ENCODE data around the gene BICRAL. TPM values are rescaled to one million over a fixed set of nuclear protein-coding genes. Genes with fewer than 3 reads are reported as not detected.

The BICRAL gene
- total RNA-seq, 3 donors from 2014 or later (not counting 1 experiment from before 2014, with no cell fraction given) = 31.1 to 43.4 (median 37.1) TPM

DNA sequence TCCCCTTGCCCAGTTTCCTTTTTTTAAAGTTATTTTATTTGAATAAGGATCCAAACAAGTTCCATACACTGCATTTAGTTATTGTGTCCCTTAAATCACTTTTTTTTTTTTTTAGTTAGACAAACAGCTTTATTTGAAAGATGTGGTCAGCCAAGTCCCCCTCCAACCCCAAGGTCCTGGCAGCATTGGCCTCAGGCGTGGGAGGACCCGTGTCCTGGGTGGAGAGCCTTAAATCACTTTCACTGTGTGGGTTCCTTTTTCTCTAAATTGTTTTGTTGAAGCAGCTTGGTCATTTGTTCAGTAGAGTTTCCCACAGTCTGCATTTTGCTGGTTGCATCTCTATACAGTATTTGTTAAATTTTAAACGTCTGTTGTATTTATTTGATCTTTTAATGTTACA, 30.8 kb upstream of the BICRAL start:
- Mint-ChIP-seq H3K27me3 (ENCODE audit: low read depth in 2 of 2) (no peaks in the 10 kb centered on the region), H3K27ac (no peak overlapping the region), H3K4me1 (peaks cover 16 to 33% of the 10 kb centered on the region in 2 donors), H3K4me3 (no peak overlapping the region), H3K36me3 (peaks cover under 1% of the 10 kb centered on the region), H3K9me3 (no peaks in the 10 kb centered on the region)
- TF ChIP-seq, protein P1, sequence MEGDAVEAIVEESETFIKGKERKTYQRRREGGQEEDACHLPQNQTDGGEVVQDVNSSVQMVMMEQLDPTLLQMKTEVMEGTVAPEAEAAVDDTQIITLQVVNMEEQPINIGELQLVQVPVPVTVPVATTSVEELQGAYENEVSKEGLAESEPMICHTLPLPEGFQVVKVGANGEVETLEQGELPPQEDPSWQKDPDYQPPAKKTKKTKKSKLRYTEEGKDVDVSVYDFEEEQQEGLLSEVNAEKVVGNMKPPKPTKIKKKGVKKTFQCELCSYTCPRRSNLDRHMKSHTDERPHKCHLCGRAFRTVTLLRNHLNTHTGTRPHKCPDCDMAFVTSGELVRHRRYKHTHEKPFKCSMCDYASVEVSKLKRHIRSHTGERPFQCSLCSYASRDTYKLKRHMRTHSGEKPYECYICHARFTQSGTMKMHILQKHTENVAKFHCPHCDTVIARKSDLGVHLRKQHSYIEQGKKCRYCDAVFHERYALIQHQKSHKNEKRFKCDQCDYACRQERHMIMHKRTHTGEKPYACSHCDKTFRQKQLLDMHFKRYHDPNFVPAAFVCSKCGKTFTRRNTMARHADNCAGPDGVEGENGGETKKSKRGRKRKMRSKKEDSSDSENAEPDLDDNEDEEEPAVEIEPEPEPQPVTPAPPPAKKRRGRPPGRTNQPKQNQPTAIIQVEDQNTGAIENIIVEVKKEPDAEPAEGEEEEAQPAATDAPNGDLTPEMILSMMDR (IDR thresholded peaks at IDR 0.05) = no peak
- 83% methylated on average over 3 of the region's 3 CpGs for WGBS (ENCODE audit: insufficient coverage)
- Histone ChIP-seq H3K4me1 (ENCODE audit: control insufficient read depth, insufficient read depth, low read length) (peaks cover 19% of the 10 kb centered on the region), H3K4me3 (ENCODE audit: low read length) (no peak overlapping the region), H3K9me3 (ENCODE audit: control insufficient read depth, insufficient read depth, low read length) (no peaks in the 10 kb centered on the region), H3K27me3 (ENCODE audit: control insufficient read depth, insufficient read depth, low read length) (no peaks in the 10 kb centered on the region), H3K27ac (ENCODE audit: low read length) (no peak overlapping the region), H3K36me3 (ENCODE audit: control insufficient read depth, insufficient read depth, low read length) (no peaks in the 10 kb centered on the region)
- DNase-seq (no peak), ATAC-seq (no peak)
- intact Hi-C loops (cut with micrococcal nuclease) = no loop called here

DNA sequence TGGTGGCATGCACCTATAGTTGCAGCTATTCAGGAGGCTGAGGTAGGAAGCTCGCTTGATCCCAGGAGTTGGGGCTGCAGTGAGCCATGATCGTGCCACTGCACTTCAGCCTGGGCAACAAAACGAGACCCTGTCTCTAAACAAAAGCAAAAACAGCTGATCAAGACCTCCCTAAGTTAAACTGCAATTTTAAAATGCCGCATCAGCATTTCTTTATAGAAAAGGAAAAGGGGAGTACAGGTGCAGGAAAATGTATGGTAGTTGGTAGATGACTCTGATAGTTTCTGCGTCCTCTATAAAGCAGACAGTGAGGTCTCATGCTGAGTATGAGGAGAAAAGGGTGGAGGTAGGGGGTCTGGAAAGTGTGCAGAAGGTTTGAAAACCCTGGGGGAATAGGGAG, 27.1 kb upstream of the BICRAL start:
- H3K4me3 ChIP-seq (ENCODE audit: low read length) = no peak overlapping the region
- H3K36me3 Mint-ChIP-seq = no peaks in the 10 kb centered on the region
- 98% methylated on average over 4 of the region's 5 CpGs for WGBS (ENCODE audit: insufficient coverage)

DNA sequence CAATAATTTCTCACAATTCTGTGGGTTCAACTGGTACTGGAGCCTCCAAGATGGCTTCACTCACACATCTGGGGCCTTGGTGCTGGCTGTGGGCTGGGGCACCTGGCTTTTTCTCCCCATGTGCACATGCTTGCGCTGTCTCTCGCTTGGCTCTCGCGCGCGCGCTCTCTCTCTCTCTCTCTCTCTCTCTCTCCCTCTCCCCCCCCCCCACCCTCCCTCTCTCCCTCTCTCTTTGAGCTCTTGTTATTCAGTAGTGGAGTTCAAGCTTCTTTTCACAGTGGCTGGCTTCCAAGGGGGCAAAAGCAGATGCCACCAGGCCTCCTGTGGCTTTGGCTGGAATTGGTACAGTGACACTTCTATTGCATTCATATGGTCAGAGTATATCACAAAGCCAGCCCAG, 25.1 kb upstream of the BICRAL start:
- no peaks in the 10 kb centered on the region for H3K27me3 ChIP-seq (ENCODE audit: control insufficient read depth, insufficient read depth, low read length)
- no peak overlapping the region for H3K4me3 Mint-ChIP-seq
- intact Hi-C loops (cut with micrococcal nuclease) = no loop called here
- H3K27ac ChIP-seq (ENCODE audit: low read length) = no peak overlapping the region
- no peak for ATAC-seq
- no peaks in the 10 kb centered on the region for H3K4me1 ChIP-seq (ENCODE audit: control insufficient read depth, insufficient read depth, low read length)
- H3K9me3 Mint-ChIP-seq = no peaks in the 10 kb centered on the region
- WGBS (ENCODE audit: insufficient coverage) = no CpG with 5 or more reads among the region's 7 CpGs
- H3K27me3 Mint-ChIP-seq (ENCODE audit: low read depth in 2 of 2) = no peaks in the 10 kb centered on the region
- no peaks in the 10 kb centered on the region for H3K36me3 Mint-ChIP-seq
- DNase-seq = no peak
- no peak overlapping the region for H3K4me3 ChIP-seq (ENCODE audit: low read length)
- H3K4me1 Mint-ChIP-seq = peaks cover 0 to 29% of the 10 kb centered on the region in 2 donors
- H3K36me3 ChIP-seq (ENCODE audit: control insufficient read depth, insufficient read depth, low read length) = peaks cover 2% of the 10 kb centered on the region
- TF ChIP-seq, protein P1 (IDR thresholded peaks at IDR 0.05) = no peak
- no peak overlapping the region for H3K27ac Mint-ChIP-seq
- H3K9me3 ChIP-seq (ENCODE audit: control insufficient read depth, insufficient read depth, low read length) = no peaks in the 10 kb centered on the region

More for the DNA sequence above, 27.1 kb upstream of the BICRAL start:
- Mint-ChIP-seq H3K4me1 (peaks cover 0 to 29% of the 10 kb centered on the region in 2 donors), H3K9me3 (no peaks in the 10 kb centered on the region), H3K4me3 (no peak overlapping the region), H3K27me3 (ENCODE audit: low read depth in 2 of 2) (no peaks in the 10 kb centered on the region), H3K27ac (no peak overlapping the region)
- peaks cover 7% of the 10 kb centered on the region for H3K4me1 ChIP-seq (ENCODE audit: control insufficient read depth, insufficient read depth, low read length)
- no peak for DNase-seq
- no peaks in the 10 kb centered on the region for H3K27me3 ChIP-seq (ENCODE audit: control insufficient read depth, insufficient read depth, low read length)
- intact Hi-C loops (cut with micrococcal nuclease) = no loop called here
- TF ChIP-seq, protein P1 (IDR thresholded peaks at IDR 0.05) = no peak
- no peaks in the 10 kb centered on the region for H3K9me3 ChIP-seq (ENCODE audit: control insufficient read depth, insufficient read depth, low read length)
- no peak for ATAC-seq
- no peak overlapping the region for H3K27ac ChIP-seq (ENCODE audit: low read length)
- H3K36me3 ChIP-seq (ENCODE audit: control insufficient read depth, insufficient read depth, low read length) = peaks cover 2% of the 10 kb centered on the region

DNA sequence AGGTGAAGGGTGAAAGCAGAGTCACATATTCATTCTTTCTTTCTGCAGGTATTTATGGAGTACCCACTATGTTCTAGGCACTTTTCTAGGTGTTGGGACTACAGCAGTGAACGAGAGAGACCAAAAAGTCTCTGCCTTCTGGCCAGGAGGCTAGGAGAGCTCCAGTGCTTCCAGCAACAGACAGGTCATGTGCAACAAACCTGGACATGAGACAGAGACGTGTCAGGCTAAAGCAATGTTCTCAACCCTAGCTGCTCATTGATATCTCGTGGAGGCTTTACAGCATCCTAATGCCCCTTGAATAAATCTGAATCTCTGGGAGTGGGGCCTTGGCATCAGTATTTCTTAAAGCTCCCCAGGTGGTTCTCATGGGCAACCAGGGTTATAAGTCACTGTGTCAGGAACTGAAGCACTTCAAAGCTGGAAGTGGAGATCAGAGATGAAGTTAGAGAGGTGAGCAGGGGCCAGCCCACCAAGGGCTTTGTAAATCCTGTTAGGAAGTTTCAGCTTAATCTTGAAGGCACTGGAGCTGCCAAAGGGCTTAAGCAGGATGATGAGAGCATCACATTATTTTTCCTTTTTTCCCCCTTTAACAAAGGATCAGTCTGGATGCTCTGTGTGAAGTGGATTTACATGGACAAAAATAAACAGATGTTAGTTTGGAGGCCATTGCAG, 23.0 kb upstream of the BICRAL start:
- Mint-ChIP-seq H3K36me3 (no peaks in the 10 kb centered on the region), H3K9me3 (no peaks in the 10 kb centered on the region), H3K4me3 (no peak overlapping the region), H3K4me1 (peaks cover 5 to 23% of the 10 kb centered on the region in 2 donors), H3K27ac (no peak overlapping the region), H3K27me3 (ENCODE audit: low read depth in 2 of 2) (no peaks in the 10 kb centered on the region)
- H3K27me3 ChIP-seq (ENCODE audit: control insufficient read depth, insufficient read depth, low read length) = no peaks in the 10 kb centered on the region
- no peak overlapping the region for H3K4me3 ChIP-seq (ENCODE audit: low read length)
- TF ChIP-seq, protein P1 (IDR thresholded peaks at IDR 0.05) = no peak
- DNase-seq = no peak
- H3K27ac ChIP-seq (ENCODE audit: low read length) = no peak overlapping the region
- intact Hi-C loops (cut with micrococcal nuclease) = no loop called here
- H3K9me3 ChIP-seq (ENCODE audit: control insufficient read depth, insufficient read depth, low read length) = no peaks in the 10 kb centered on the region
- H3K4me1 ChIP-seq (ENCODE audit: control insufficient read depth, insufficient read depth, low read length) = no peaks in the 10 kb centered on the region
- H3K36me3 ChIP-seq (ENCODE audit: control insufficient read depth, insufficient read depth, low read length) = peaks cover 2% of the 10 kb centered on the region
- no peak for ATAC-seq
- 95% methylated on average over 3 of the region's 3 CpGs for WGBS (ENCODE audit: insufficient coverage)

Measured in natural killer cell (primary cell).